ENCODE results near the gene YES1.

YES1 gene

GRCh38 chr18:839224-840022 lies 27.4 kb upstream of the YES1 start:
- CTCF ChIA-PET = interaction anchor here (0.5 to 4.4 kb wide), 69 partner anchors 9 to 1744 kb away, joined by 3 to 64 read pairs (median 4); partner anchors contain the start of gene ENOSF1
- TF ChIP-seq ZBTB20 (tag by site-specific recombination; IDR thresholded peaks at IDR 0.05) = no peak
- no peak for TF ChIP-seq ZNF23 (tag by site-specific recombination; IDR thresholded peaks at IDR 0.05; ENCODE audit: borderline replicate concordance)
- TF ChIP-seq ZNF707 (tag by site-specific recombination; IDR thresholded peaks at IDR 0.05) = no peak
- no peak for TF ChIP-seq TSHZ1 (tag by site-specific recombination; IDR thresholded peaks at IDR 0.05; ENCODE audit: borderline replicate concordance)
- no peak for TF ChIP-seq ZNF571 (tag by site-specific recombination; IDR thresholded peaks at IDR 0.05)
- TF ChIP-seq ZNF76 (tag by site-specific recombination; IDR thresholded peaks at IDR 0.05; ENCODE audit: borderline replicate concordance, low read depth) = 0 out of 2 replicates have a peak, but pooled peaks have one; percentile 37
- peak; percentile 63 for TF ChIP-seq ZNF654 (tag by site-specific recombination; IDR thresholded peaks at IDR 0.05; ENCODE audit: low read depth)
- TF ChIP-seq ZNF692 (tag by site-specific recombination; IDR thresholded peaks at IDR 0.05) = 0 out of 2 replicates have a peak, but pooled peaks have one; percentile 12
- TF ChIP-seq ZIC2 (tag by site-specific recombination; IDR thresholded peaks at IDR 0.05) = peak; percentile 62
- no peak for TF ChIP-seq PATZ1 (tag by site-specific recombination; IDR thresholded peaks at IDR 0.05)
- peak; percentile 75 for TF ChIP-seq ZSCAN30 (tag by site-specific recombination; IDR thresholded peaks at IDR 0.05)
- TF ChIP-seq CTCF (tag by site-specific recombination; IDR thresholded peaks at IDR 0.05) = peak; percentile 88
- 0 out of 2 replicates have a peak, but pooled peaks have one; percentile 14 for TF ChIP-seq ZNF629 (tag by site-specific recombination; IDR thresholded peaks at IDR 0.05)
- no peak for TF ChIP-seq EGR2 (tag by site-specific recombination; IDR thresholded peaks at IDR 0.05; ENCODE audit: low read depth)
- no peak for TF ChIP-seq WT1 (tag by site-specific recombination; IDR thresholded peaks at IDR 0.05)
- TF ChIP-seq ZNF660 (tag by site-specific recombination; IDR thresholded peaks at IDR 0.05) = 0 out of 2 replicates have a peak, but pooled peaks have one; percentile 29
- TF ChIP-seq ZNF280C (tag by site-specific recombination; IDR thresholded peaks at IDR 0.05) = no peak
- peak; percentile 21; the same call in 1 of the 2 replicates for TF ChIP-seq GLIS1 (tag by site-specific recombination; IDR thresholded peaks at IDR 0.05)
- TF ChIP-seq ZNF184 (tag by site-specific recombination; IDR thresholded peaks at IDR 0.05) = no peak
- no peak for TF ChIP-seq KLF17 (tag by site-specific recombination; IDR thresholded peaks at IDR 0.05)
- TF ChIP-seq ZNF2 (tag by site-specific recombination; IDR thresholded peaks at IDR 0.05) = peak; percentile 26; the same call in 1 of the 2 replicates
- no peak for TF ChIP-seq ZNF791 (tag by site-specific recombination; IDR thresholded peaks at IDR 0.05)
- TF ChIP-seq ZNF561 (tag by site-specific recombination; IDR thresholded peaks at IDR 0.05; ENCODE audit: borderline replicate concordance) = no peak
- TF ChIP-seq TRIM28 (IDR thresholded peaks at IDR 0.05; ENCODE audit: borderline replicate concordance, low read length) = no peak
- peak; percentile 69 for TF ChIP-seq ZNF335 (tag by site-specific recombination; conservative IDR thresholded peaks at IDR 0.05)

More at GRCh38 chr18:839224-840022, 27.4 kb upstream of the YES1 start:
- Histone ChIP-seq H3K9me3 (ENCODE audit: control insufficient read depth, insufficient read depth, low read depth, low read length) (no peaks in the 10 kb centered on the region), H3K4me1 (ENCODE audit: control insufficient read depth, insufficient read depth, low read length) (no peaks in the 10 kb centered on the region), H3K4me3 (ENCODE audit: low read depth, low read length) (no peak overlapping the region), H3K27ac (ENCODE audit: extremely low read depth, low read depth, low read length) (no peak overlapping the region), H3K36me3 (ENCODE audit: control insufficient read depth in 2 of 2, insufficient read depth in 1 of 2, low read length in 2 of 2) (no peaks in the 10 kb centered on the region)
- POLR2A ChIA-PET = interaction anchor here (0.6 to 0.8 kb wide), 4 partner anchors 97 to 197 kb away, joined by 3 to 4 read pairs (median 4); no protein-coding TSS in a partner anchor
